HG02973 (cell line): ENCODE results near the gene RALGPS1.

Experiments used
- ATAC-seq: cut with Tn5 transposase; IDR thresholded peaks from one replicate; pipeline ENCODE4 v1.9.1; 2021; ENCODE audit warnings: moderate library complexity; ENCODE audit not compliant: unreplicated experiment

The RALGPS1 gene

DNA sequence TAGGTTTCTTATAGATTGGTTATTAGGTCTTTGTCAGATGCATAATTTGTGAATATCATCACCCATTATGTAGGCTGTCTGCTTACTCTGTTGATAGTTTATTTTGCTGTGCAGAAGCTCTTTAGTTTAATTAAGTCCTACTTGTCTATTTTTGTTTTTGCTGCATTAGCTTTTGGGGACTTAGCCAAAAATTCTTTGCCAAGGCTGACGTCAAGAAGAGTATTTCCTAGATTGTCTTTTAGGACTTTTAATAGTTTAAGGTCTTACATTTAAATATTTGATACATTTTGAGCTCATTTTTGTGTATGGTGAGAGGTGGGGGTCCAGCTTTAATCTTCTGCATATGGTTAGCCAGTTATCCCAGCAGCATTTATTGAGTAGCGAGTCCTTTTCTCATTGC is 232.7 kb downstream of the RALGPS1 start:
- ATAC-seq: no peak

DNA sequence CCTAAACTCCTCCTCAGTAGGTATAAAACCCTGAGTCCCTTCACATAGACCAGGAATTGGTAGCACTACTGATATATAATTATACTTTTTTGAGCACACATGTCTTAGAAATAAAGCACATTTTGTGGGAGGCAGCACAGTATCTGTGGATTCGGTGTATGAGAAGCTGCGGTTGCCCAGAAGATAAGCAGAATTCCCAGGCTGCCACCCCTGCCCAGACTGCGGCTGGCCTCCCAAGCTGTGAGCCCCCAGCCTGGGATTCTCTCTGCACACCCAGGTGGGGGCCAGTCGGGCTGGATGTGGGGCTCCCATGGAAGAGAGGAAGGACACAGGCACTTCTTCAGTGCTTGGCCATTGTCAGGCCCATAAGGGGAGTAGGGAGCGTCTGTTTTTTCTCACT is 233.4 kb downstream of the RALGPS1 start:
- ATAC-seq: no peak

DNA sequence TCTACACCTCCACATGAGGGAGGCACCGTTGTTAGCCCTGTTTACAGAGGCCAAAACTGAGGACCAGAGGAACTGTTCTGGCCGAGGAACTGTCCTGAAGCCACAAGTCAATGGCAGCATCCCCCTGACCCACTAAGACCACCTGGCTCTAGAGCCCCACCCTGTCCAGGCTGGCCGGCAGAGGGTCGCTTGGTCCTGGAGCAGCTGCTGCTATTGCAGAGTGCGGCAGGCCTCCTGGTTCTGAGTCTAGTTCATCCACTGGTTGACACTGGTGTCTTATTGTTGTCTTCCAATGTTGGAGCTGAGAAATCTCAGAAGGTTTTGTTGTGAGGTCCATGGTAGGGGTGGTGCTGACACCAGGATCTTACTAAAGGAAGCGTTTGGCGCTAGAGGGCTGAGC is 234.4 kb downstream of the RALGPS1 start:
- ATAC-seq: no peak

DNA sequence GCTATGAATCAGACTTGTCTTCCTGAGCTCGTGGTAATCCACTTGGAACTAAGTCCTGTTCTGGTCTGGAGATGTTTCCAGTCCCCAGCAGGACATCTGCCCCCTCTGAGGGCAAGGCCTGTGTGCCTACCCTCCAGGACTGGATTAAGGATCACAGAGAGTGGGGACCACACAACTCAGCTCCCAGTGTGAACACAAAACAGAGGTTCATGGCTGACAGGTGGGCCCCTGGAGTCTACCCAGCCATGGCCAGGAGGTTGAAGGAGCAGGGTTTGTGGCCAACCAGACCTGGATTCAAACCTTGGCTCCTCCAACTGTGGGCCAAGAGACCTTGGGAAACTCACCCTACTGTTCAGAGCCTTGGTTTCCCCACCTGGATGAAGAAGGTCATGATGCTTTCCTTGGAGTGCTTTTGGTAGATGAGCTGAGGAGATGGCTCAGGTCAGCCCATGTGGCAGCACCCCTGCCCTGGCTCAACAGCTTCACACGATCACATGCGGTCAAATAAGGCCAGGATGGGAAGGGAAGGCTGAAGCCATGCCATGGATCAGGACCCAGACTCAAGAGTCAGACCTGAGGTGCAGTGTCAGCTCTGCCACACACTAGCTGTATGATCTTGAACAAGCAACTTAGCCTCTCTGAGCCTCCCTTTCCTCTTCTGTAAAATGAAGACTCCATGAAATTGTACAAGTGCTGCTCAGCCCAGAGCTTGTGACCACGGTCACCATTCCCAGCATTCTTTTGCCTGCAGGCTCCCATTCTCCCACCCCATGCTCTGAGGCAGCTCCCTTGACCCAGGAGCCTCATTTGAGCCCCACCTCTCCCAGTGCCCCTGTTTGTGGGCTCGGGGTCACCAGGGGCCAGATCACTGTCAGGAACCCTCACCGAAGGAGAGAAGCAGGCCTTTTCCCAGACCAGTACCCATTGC is 235.1 kb downstream of the RALGPS1 start:
- no peak for ATAC-seq

DNA sequence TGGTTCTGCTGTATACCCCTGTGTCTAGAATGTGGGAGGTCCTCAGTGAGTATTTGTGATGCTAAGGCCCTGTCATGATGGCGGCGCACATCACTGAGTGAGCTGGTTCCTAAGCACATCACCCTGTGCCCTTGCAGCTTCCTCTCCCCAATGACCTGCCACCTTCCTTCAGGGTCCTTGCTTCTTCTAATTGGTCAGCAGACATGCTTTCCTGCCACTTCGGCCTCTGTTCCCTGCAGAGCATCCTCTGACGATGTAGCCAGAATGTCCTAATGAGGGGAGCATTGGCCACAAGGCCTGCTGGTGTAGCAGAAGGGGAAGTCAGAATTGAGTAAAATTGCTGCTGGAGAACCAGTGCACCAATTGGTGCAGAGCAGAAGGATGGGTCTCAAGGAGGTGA is 238.9 kb downstream of the RALGPS1 start:
- no peak for ATAC-seq

DNA sequence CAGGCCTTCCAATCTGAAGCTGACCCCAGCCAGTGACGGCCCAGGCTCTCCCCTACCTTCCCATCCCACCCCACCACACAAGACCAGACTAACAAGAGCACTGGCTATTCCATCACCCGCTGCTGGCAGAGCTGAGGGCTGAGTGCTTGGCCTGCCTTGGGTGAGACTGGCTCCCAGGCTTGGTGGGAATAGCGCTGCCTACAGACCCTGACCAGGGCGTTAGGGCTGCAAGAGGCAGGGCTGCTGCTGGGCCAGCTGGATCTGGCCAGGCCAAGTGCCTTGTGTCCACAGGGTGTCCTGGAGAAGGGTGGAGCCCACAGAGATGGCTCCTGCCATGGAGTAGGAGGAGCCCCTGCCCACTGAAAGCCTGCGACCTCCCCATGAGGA is 239.4 kb downstream of the RALGPS1 start:
- ATAC-seq: peak; percentile 14

DNA sequence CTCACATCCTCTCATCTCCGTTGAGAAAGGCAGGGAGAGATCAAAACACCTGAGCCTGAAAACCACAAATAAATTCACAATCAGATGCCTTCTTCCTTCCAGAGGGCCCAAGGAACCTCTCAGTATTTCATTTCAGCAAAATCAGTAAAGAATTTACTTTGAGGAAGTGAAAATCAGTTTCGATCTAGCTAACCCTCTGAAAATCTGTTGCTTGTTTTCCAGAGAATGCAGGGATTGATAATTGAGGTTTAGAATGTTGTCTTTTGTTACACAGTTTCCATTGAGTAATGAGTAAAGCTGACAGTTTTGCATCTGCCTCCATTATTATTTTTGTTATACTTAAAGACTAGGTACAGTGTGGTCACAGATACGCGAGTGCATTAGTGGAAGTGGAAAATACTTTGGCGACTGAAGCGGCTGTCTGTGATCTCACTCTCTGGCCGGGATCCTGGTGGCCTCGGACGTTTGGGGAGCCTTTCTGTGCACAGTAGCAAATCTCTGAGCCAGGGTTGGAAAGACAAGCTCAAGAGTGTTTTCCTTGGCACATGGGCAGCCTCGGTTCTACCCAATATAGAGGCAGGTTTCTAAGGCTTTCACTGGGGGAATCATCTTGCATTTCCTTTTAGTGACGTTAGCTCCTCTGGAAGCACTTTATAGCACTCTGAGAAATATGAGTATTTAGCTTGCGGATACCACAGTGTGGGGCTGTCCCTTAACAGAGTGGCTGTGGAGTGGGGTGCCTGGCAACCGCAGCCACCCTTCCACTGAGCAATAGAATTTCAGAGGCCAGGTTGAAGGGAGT is 240.0 kb downstream of the RALGPS1 start:
- ATAC-seq: peak; percentile 56

DNA sequence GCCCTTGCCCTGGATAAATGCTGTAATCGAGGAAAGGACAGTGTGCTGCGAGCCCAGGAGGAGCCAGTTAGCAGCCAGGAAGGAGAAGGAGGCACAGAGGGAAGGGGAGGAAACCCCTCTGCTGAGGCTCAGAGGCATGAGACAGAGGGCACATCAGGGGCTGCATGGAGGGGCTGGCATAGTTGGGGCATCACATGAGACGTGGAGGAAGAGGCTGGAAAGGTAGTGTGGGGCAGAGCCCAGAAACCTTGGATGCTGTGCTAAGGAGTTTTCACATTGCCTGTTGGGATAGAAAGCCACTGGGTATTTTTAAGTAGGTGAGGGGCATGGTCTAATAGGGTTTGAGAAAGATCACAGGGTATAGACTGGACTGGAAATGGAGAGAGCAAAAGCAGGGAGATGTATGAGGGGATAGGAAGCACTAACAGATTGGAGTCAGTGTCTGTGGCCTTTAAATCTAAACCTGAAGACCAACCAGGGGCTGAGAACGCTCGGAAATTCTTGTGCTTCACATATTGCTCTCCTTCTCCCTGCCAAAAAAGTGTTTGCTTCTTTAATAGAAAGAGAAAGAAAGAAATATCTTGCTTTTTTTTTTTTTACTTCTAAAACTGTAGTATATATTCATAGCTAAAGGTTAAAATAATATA is 240.9 kb downstream of the RALGPS1 start:
- no peak for ATAC-seq

DNA sequence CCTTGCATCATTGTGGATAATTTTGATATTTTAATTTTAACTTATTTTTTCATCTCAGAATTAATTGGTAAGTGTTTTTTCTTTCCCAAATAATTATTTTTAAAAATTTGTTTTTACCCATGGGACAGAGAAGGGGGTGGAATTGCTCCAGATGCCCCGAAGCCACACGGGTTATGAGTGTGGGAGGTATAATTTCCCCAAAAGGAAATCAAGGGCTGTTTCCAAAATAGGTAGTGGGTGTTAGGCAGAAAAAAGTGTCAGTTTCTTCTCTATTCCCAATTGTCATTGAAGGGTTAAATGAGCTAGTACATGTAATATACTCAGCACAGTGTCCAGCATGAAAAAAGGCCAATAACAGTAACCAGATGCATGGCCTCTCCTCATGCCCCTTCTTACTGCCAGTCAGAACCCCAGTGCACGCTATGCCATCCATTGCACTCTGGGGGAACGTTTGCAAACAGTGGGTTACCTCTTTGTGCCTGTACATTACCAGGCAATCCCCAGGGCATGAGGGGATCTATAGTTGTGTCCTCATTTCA is 244.3 kb downstream of the RALGPS1 start:
- ATAC-seq: no peak

DNA sequence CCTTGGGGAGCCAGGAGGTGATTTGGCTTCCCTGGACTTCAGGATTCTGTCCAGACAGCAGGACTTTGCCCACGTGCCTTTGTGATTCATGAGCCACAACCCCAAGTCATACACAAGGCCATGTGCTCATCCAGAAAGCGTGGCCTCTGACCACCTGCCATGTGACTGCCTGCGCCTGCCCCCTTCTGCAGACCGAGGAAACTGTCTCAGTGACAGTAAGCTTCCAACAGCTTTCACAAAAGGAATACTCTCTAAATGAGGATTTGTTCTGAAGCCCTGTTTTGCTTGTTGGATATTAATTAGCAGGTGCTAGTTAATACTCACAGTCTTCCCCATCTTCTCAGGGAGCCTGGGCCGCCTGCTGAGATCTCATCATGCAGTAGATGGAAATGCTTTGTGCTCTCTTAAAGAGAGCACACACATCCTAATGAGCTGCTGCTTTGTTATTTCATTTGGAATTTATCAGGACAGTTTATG is 244.8 kb downstream of the RALGPS1 start:
- no peak for ATAC-seq

DNA sequence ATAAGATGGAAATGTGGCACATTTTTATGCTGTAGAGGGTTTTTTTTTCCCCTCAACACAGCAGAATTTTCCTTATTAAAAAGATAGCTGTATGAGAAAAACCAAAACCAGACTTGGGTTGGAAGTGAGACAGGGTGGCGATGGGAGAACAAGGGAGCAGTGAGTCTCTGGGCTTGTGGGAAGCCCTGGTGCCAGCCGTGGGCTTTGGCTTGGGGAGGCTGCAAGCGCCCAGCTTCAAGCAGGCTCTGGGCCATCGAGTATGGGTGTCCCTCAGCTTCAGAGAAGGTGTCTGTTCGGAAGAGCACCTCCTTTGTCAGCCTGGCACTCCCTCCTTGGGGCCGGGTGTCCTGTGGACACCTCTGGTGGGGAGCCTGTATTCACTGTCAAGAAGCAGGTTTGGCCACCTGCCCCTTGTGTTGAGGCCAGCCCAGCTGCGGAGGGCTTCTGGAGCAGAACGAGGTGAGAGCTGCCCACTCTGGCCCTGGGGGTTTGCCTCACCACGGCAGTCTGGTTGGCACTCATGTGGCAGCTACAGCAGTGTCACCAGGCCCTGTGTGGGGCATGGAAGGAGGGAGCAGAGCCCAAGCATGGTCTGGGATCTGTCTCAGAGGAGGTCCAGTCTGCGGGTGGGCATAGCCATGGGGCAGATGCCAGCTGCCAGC is 245.5 kb downstream of the RALGPS1 start:
- ATAC-seq: no peak

DNA sequence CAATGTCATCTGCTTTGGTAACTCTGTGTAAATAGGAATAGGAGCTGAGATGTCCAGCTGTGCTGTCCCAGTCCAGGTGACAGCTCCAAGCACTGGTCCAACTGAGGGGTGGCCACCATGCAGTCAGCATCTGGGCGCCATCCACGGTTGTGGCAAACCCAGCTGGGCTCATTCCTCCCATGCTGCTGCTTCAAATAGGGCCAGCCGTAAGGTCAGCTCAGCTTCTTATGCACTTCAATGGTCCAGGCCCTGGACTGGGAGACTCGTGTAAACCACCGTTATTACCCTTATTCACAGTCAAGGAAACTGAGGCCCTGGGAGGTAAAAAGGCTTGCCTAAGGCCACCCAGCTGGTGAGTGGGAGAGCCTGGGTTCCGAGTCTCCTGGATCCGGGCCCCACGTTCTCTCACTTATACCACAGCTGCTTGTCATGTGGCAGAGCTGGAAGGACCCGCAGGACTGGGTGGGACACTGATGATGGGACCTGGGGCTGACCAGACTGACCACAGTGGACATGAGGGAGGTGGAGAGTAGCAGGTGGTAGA is 246.6 kb downstream of the RALGPS1 start:
- ATAC-seq: no peak

DNA sequence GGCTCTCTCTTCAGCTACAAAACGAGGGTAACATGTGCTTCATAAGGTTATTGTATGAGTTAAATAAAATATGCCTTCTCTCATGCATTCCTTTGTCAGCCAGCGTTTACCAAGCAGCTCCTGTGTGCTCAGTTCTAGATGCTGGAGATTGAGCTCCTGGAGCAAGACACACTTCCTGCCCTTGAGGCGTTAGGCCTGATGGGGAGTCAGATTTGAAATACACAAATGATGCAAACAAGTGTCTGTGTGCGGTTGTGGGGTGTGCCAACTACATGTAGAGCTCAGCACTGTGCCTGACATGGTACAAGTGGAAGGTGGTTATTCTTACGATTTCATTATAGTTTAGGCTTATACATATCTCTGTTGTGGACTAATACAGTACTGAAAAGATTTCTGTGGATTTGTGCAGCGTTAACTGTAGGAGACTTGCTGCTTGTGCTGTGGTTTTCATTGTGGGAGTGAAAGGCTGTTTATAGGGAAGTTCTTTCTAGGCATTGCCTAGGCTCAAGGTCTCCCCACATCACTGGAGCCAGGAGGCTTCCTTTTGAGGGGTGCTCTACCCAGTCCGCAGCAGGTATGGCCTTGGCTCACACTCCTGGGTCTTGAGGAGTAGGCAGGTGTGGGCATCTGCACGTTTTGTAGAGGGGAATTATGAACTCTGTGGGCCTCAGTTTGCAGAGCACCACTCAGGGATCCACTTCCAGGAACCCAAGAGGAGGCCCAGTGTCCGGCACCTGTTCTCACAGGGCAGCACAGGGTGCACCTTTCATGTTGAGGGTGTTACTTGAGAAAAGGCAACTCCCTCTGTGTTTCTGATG is 247.7 kb downstream of the RALGPS1 start:
- no peak for ATAC-seq

DNA sequence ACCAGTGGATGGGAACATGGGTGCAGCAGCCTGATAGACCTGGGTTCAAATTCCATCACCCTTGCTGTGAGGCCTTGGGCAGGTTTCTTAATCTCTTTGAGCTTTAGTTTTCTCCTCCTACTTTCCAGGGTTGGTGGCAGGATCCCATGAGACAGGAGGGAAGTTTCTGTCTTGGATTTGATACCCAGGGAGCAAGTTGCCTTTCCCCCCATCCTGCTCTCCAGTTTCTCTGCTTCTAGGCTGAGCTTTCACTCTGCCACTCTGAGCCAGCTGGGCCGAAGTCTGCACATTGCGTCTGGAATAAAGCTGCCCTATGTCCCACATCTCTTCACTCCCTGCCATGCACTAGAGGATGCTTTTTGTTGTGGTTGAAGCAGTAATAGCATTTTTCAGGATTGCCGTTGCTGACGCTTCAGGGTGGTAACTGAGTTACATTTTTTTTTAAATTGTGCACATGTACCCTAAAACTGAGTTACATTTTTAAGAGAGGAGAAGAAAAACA is 248.3 kb downstream of the RALGPS1 start:
- no peak for ATAC-seq

DNA sequence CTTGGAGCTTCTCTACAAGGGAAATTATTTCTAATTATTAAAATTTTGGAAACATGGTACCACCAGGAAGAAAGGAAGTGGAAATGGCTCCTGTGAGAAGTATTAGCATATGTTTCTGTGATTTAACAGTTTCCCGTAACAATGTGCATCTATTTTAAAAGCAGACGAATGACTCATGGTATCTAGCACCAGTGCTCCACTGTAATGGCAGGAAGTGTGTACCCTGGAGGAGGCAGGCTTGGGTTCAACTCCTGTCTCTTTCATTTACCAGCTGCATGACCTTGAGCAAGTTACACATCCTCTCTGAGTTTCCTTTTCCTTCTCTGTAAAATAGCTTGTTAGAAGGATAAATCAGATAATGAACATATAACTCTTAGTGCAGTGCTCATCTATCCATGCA is 248.8 kb downstream of the RALGPS1 start:
- no peak for ATAC-seq

DNA sequence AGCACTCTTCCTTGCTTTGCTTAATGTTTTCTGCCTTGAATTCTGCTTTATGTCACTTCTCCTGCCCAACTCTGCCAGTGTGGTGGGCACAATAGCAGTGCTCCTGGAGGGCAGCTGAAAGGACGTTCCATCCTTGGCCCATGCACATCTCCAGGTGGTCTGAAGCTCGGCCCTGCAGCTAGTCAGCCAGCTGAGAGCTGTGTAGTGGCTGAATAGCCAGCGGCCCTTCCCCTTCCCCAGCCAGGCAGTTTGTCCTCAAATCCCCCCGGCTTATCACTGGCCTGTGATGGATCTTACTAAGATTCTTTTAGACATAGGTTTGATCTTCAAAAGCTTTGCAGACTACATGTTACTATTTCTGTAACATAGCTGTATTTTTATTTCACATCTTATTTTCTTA is 250.5 kb downstream of the RALGPS1 start:
- ATAC-seq: no peak

DNA sequence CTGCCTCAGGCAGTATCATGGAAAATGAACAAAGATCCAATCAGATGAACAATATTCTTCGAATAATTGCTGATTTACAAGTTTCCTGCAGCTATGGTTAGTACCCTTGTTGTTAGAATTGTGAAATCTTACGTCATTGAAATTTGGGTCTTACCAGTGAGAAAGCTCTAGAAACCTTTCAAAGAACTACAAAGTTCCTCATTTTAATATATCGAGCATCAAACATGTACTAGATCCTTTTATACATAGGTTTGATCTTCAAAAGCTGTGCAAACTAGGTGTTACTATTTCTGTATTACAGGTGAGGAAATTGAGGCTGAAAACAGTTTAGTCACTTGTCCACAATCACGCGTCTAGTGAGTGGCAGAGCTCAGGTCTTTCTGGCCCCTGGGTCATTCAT is 251.5 kb downstream of the RALGPS1 start:
- ATAC-seq: no peak

DNA sequence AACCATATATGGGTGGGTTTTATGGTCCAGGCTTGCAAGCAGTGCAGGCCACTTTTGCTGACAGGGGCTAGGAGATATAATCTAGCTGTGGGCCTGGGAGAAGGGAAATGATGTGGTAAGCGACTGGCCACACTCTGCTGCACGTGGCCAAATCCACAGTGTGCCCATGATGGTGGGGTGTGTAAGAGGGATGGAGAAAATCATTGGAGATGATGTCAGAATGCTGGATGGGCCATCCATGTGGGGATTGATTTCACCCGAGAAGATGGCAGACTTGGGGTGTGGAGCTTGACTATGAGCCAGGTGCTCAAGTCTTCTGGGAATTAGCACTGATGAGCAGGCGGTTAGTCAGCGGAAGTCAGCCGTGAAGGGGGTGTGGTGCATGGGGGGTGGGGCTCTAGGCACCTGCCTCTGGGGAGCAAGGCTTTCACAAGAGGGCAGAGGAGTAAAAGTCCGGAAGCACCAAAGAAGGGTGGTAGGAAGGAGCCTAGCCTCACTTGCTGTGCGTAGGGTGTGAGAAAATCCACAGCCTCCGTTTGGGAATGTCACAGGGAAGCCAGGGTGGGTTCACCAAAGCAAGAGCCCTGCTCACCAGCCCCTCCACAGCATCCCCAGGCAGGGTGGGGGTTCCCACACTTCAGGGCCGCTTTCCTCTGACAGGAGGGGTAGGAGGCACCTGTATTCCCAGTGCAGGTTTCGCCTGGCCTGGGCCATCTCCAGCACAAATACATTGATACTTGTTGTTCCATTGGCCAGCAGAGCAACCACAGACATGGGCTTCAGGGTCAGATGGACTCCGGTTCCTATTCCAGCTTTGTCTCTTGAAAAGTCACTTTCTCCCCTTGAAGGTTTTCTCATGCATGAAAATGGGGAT is 252.3 kb downstream of the RALGPS1 start:
- ATAC-seq: peak; percentile 70
